ENCODE data around the gene DMBX1. TPM values are rescaled to one million over a fixed set of nuclear protein-coding genes. Genes with fewer than 3 reads are reported as not detected.

DMBX1 gene
- total RNA-seq, 1 donor from 2014 or later, result not detected

GRCh38 chr1:46525253-46525983, 35.8 kb downstream of the DMBX1 start:
- DNase-seq (ENCODE audit: low read depth in 2 of 2), result no peak

- DNase-seq (ENCODE audit: low read depth in 2 of 2), result no peak
Measured at GRCh38 chr1:46526013-46526690, 36.5 kb downstream of the DMBX1 start.

DNA sequence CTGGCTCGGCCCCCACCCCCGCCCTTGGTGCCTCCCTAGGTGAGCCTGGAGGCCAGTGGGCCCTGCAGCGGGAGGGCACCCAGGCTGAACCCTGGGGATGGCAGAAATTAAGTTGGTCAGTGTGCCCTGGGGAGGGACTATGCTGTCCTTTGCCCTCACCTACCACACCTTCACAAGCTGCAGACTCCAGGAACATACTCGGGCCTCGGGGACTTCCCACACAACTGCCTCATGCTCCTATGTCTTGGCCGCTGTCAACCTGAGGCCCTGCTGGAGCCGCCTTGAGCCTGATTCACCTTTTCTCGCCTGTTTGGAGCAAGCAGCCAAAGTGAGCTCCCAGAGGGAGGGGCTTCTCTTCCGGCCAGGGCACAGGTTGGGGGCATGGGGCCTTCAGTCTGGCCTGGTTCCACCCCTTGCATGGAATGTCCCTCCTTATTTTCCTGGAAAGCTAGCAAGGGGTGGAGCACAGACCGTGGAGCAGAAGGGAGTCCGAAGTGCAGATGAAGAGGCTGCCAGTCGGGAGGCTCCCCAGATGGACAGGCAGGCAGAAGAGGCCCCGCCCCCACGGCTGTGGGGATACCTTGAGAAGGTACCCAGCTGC, 37.2 kb downstream of the DMBX1 start:
- DNase-seq (ENCODE audit: low read depth in 2 of 2), result no peak

DNA sequence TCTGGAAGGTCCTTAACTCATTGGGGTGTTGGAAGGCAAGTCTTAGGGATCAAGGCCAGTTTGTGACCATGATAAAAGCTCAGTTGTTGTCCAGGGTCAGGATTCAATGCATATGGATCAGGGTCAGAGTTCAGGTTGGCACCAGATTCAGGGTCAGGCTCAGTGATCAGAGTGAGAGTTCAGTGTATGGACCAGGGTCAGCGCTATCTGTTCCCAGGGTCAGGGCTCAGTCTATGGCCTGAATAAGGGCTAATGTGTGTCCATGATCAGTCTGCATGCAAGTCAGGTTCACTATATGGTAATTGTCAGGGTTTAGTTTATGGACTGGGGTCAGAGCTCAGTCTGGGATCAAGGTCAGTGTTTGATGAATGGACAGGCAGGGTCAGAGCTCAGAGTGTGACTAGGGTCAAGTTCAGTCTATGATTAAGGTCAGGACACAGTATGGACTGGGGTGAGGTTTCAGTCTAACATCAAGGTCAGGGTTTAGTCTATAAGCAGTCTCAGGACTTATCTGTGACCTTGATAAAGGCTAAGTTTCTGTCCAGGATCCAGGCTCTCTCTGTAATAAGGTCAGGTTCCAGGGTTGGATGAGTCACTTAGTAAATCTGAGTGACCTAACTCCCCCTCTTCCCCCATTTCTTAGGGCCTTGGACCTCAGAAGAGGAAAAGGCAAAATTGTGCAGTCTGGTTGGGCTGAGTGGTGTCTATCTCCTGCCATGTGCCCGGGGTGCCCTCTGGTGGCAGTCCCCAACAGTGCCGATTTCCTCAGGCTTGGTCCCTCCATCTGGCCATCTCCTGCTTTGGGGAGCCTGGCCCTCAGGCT, 38.0 kb downstream of the DMBX1 start:
- DNase-seq (ENCODE audit: low read depth in 2 of 2), result peak; percentile 31 to 66

DNA sequence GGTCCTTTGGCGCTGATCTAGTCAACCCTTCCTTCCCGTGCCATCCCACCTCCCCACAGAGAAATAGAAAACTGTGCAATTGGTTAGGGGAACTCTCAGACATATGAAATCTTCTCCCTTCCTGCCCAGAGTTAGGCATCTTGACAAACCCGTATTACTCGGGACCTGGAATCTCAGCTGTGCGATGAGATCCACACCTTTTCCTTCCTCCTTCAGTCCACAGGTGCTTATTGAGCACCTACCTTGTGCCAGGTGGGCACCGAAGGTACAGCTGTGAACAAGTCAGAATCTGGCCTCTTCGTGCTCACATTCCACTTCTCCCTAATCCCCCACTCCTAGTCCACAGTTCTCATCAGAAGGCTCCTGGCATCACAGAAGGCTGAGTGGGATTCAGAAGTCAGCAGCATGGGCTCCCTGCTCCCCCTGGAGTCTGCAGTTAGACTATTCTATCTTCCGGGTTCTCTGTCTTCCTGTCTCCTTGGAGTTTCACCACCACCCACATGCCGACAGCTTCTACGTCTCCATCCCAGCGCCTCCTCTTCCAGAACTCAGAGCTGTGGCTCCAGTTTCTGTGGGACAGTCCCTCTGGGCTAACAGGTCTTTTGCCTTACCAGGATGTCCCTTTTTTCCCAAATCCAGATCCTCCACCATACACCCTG, 38.8 kb downstream of the DMBX1 start:
- no peak for DNase-seq (ENCODE audit: low read depth in 2 of 2)

GRCh38 chr1:46529031-46529630, 39.5 kb downstream of the DMBX1 start:
- DNase-seq (ENCODE audit: low read depth in 2 of 2), result no peak

- no peak for DNase-seq (ENCODE audit: low read depth in 2 of 2)
Measured at GRCh38 chr1:46530311-46530710, 40.7 kb downstream of the DMBX1 start.

GRCh38 chr1:46530791-46531409, 41.3 kb downstream of the DMBX1 start:
- no peak for DNase-seq (ENCODE audit: low read depth in 2 of 2)

- no peak for DNase-seq (ENCODE audit: low read depth in 2 of 2)
Measured at GRCh38 chr1:46532095-46532494, 42.5 kb downstream of the DMBX1 start.

GRCh38 chr1:46532498-46533178, 43.0 kb downstream of the DMBX1 start:
- DNase-seq (ENCODE audit: low read depth in 2 of 2), result peak in 1 of 2 donors; percentile 66

DNA sequence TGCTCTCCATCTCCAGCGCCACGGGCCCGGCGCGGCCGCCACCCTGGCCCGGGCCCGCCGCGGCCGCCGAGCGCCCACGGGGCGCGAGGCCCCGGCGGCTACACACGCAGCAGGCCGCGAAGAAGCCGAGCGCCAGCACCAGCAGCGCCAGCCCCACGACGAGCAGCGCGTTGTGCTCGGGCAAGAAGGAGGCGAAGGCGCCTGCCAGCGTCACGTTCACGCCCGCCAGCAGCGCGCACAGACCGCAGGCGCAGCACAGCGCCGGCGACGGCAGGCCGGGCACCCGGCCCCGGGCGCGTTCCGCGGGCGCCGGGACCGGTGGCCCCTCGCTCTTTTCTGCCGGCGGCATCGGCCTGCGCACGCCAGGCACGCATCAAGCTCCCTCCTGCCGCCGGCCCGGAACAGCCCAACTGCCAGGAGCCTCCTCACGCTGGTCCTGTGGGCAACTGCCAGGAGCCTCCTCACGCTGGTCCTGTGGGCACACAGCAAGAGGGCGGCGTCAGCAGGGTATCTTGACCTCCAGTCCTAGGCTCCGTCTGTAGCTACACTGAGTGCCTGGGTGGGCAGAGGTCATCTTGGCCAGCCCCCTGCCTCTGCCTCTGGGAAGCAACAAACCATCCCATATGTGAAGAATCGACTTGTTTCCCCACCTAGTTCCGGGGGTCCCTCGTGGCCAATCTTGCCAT, 43.7 kb downstream of the DMBX1 start:
- peak in 1 of 2 donors; percentile 50 for DNase-seq (ENCODE audit: low read depth in 2 of 2)

GRCh38 chr1:46535063-46535462, 45.4 kb downstream of the DMBX1 start:
- peak in 1 of 2 donors; percentile 17 for DNase-seq (ENCODE audit: low read depth in 2 of 2)

DNA sequence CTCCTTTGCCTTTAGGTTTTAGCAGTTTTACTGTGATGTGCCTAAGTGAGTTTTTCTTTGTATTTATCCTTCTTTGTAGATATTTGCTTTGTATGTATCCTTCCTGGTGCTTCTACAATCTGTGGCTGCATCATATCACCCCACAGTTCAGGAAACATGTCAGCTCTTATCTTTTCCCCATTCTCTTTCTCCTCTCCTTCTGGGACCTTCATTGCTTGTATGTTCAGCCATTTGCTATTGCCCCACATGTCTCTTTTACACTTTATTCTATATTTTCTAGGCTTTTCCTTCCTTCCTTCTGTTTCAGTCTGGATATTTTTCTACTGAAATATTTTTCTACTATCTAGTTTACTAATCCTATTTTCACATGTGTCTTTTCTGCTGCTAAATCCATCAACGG, 46.9 kb downstream of the DMBX1 start:
- DNase-seq (ENCODE audit: low read depth in 2 of 2), result no peak

DNA sequence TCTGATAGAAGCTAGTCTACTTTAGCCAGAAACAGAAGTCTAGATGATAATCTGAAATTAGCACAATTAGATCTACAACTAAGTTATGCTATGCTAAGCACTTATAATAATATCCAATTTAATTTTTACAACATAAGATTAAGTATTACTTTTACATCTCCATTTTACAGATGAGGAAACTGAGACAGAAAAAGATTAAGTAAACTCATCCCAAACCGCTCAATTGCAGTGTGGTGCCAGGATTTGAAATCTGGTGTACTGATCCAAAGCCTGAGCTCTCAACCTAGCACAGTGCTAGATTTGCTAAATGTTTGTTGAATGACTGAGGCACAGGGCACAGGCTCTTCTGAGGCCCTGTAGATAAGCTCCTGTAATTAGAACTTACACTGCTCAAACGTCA, 48.0 kb downstream of the DMBX1 start:
- DNase-seq (ENCODE audit: low read depth in 2 of 2), result no peak

- no peak for DNase-seq (ENCODE audit: low read depth in 2 of 2)
Measured at GRCh38 chr1:46538147-46538546, 48.5 kb downstream of the DMBX1 start.
